ENCODE data around the gene PARD3B. TPM values are rescaled to one million over a fixed set of nuclear protein-coding genes. Genes with fewer than 3 reads are reported as not detected.

The PARD3B gene
- total RNA-seq, 1 donor from 2014 or later = 12.3 TPM

DNA sequence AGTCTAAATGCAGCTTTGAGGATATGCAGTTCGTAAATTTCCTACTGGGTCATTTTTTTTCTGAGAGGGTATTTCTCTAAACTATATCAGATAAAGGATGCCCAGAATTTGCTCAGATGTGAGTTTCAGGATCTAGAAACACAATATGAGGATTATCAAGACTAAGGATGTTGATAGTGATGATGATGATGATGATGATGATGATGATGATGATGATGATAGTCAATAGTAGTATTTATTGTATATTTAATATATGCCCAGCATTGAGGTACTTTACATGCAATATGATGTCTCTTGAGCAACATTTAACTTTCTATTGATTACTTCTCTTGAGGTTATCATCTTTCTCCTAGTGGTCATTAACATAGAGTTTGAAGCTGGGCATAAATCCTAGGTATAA, 914.9 kb downstream of the PARD3B start:
- Histone ChIP-seq H3K27ac (no peak overlapping the region), H3K27me3 (no peaks in the 10 kb centered on the region), H3K9me3 (no peaks in the 10 kb centered on the region), H3K36me3 (no peaks in the 10 kb centered on the region), H3K4me3 (no peak overlapping the region), H3K4me1 (no peaks in the 10 kb centered on the region)
- DNase-seq (ENCODE audit: extremely low spot score in 2 of 2) = no peak
- TF ChIP-seq, protein P1, sequence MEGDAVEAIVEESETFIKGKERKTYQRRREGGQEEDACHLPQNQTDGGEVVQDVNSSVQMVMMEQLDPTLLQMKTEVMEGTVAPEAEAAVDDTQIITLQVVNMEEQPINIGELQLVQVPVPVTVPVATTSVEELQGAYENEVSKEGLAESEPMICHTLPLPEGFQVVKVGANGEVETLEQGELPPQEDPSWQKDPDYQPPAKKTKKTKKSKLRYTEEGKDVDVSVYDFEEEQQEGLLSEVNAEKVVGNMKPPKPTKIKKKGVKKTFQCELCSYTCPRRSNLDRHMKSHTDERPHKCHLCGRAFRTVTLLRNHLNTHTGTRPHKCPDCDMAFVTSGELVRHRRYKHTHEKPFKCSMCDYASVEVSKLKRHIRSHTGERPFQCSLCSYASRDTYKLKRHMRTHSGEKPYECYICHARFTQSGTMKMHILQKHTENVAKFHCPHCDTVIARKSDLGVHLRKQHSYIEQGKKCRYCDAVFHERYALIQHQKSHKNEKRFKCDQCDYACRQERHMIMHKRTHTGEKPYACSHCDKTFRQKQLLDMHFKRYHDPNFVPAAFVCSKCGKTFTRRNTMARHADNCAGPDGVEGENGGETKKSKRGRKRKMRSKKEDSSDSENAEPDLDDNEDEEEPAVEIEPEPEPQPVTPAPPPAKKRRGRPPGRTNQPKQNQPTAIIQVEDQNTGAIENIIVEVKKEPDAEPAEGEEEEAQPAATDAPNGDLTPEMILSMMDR (IDR thresholded peaks at IDR 0.05) = no peak
- TF ChIP-seq POLR2AphosphoS5 (IDR thresholded peaks at IDR 0.05; ENCODE audit: insufficient read depth in 1 of 2, low read depth in 1 of 2) = no peak
- TF ChIP-seq POLR2A (IDR thresholded peaks at IDR 0.05) = no peak
- intact Hi-C loops (cut with DNase I) = no loop called here

DNA sequence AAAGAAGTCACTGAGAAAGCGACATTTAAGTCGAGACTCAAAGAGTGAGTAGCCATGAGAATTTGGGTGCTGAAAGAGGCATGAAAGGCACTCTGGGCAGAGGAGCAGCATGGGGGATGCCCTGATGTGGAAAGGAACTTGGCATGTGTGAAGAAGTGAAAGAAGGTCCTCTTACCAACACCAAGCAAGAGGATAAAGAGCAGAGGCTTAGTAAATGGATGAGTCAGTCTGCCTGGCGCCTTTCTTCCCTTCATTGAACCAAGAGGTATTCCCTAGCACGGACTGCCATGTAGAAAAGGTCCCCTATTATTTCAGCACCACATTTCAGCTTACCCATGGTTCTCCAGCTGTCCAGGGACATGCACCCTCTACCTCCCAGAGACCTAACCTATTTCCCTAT, 915.9 kb downstream of the PARD3B start:
- H3K27ac ChIP-seq = no peak overlapping the region
- no peak for DNase-seq (ENCODE audit: extremely low spot score in 2 of 2)
- H3K27me3 ChIP-seq = no peaks in the 10 kb centered on the region
- no peak overlapping the region for H3K4me3 ChIP-seq
- TF ChIP-seq POLR2AphosphoS5 (IDR thresholded peaks at IDR 0.05; ENCODE audit: insufficient read depth in 1 of 2, low read depth in 1 of 2) (no peak), POLR2A (IDR thresholded peaks at IDR 0.05) (no peak)
- TF ChIP-seq, protein P1 (IDR thresholded peaks at IDR 0.05) = no peak
- no peaks in the 10 kb centered on the region for H3K9me3 ChIP-seq
- intact Hi-C loops (cut with DNase I) = no loop called here
- H3K36me3 ChIP-seq = no peaks in the 10 kb centered on the region
- no peaks in the 10 kb centered on the region for H3K4me1 ChIP-seq

DNA sequence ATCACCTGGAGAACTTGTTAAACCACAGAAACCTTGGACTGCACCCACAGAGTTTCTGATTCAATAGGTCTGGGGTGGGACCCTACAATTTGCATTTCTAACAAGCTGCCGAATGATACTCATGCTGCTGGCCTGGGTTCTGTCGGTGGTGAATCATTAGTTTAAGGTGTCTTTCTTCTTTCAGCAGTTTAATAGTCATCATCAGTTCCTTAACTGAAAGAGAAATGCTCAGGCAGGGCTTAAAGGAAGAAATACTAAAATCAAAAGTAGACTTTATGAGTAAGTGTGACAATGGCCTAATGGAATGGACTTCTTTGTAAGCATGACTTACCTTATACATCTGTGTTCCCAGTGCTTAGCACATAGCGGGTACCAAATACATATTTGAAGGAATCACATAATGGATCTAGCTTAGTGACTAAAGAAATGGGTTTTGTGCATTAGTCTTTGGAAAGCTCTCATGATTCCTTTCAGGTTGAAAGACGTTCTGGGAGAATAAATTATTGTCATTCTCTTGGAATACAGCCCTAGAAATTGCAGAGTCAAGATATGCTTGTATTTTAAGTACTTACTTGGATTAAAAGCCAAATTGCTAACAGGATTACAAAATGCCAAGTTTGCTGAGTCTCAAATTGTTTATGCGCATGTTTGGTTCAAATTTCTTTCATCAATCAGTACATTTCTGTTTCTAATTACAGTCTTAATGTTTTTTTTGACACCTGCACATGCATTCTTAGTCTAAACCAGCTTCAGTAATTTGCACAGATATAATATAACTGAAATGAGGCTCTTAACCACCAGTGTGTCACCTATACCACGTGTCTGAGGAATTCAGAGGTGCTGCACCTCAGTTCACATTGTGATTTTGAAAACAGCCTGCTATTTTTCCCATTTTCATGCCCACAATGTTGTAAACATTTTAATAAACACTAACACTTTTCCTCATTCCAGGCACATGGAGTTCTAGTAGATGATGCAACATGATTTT, 916.7 kb downstream of the PARD3B start:
- H3K27me3 ChIP-seq = no peaks in the 10 kb centered on the region
- H3K27ac ChIP-seq = no peak overlapping the region
- no peak overlapping the region for H3K4me3 ChIP-seq
- TF ChIP-seq POLR2A (IDR thresholded peaks at IDR 0.05) (no peak), POLR2AphosphoS5 (IDR thresholded peaks at IDR 0.05; ENCODE audit: insufficient read depth in 1 of 2, low read depth in 1 of 2) (no peak)
- TF ChIP-seq, protein P1 (IDR thresholded peaks at IDR 0.05) = no peak
- no peaks in the 10 kb centered on the region for H3K9me3 ChIP-seq
- no peaks in the 10 kb centered on the region for H3K36me3 ChIP-seq
- DNase-seq (ENCODE audit: extremely low spot score in 2 of 2) = no peak
- intact Hi-C loops (cut with DNase I) = no loop called here
- H3K4me1 ChIP-seq = no peaks in the 10 kb centered on the region

DNA sequence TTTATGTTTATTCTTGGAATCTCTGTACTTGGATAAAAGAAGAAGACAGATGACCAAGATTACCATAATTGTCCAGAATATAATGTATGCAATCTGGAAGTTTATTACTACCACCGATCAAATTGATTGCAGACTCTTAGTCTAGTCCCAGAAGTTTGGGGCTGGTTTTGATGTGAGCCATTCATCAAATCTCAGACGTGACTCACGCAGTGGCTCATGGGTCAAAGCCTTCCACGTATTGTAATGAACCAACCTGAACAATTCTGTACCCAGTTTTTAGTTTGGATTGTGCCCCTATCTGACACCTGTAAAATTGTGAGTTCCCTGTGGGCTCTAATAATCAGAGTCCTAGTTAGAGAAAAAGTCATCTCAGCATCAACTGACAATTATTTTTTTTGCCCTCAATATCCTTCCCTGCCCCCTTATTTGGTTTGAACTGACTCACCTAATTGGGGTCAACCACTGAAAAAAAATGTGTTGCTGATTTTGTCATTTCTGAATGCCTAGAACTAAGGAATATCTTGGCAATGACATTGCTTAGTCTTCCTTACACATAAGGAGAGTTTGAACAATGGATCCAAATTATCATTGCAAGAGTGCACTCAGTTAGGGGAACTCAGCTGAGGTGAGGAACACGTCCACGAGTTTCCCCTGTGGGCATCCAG, 917.5 kb downstream of the PARD3B start:
- Histone ChIP-seq H3K4me3 (no peak overlapping the region), H3K27ac (no peak overlapping the region), H3K27me3 (no peaks in the 10 kb centered on the region), H3K9me3 (no peaks in the 10 kb centered on the region), H3K36me3 (no peaks in the 10 kb centered on the region), H3K4me1 (no peaks in the 10 kb centered on the region)
- no peak for DNase-seq (ENCODE audit: extremely low spot score in 2 of 2)
- intact Hi-C loops (cut with DNase I) = no loop called here
- TF ChIP-seq POLR2A (IDR thresholded peaks at IDR 0.05) (no peak), POLR2AphosphoS5 (IDR thresholded peaks at IDR 0.05; ENCODE audit: insufficient read depth in 1 of 2, low read depth in 1 of 2) (no peak)
- TF ChIP-seq, protein P1 (IDR thresholded peaks at IDR 0.05) = no peak
